Measurements from ENCODE around the gene SPTY2D1. TPM values are rescaled to one million over a fixed set of nuclear protein-coding genes. Genes with fewer than 3 reads are reported as not detected.
"Not testable (repeated sequence)": the region's sequence is repeated elsewhere in the genome, so short reads cannot be mapped to it uniquely, and the experiment has no call there.

SPTY2D1 gene
- total RNA-seq, 1 donor from 2014 or later, result 20.8 TPM

- no peak for DNase-seq
Observed at GRCh38 chr11:18618342-18619025, 15.7 kb downstream of the SPTY2D1 start.

- no peak for DNase-seq
Observed at GRCh38 chr11:18617688-18618341, 16.3 kb downstream of the SPTY2D1 start.

DNA sequence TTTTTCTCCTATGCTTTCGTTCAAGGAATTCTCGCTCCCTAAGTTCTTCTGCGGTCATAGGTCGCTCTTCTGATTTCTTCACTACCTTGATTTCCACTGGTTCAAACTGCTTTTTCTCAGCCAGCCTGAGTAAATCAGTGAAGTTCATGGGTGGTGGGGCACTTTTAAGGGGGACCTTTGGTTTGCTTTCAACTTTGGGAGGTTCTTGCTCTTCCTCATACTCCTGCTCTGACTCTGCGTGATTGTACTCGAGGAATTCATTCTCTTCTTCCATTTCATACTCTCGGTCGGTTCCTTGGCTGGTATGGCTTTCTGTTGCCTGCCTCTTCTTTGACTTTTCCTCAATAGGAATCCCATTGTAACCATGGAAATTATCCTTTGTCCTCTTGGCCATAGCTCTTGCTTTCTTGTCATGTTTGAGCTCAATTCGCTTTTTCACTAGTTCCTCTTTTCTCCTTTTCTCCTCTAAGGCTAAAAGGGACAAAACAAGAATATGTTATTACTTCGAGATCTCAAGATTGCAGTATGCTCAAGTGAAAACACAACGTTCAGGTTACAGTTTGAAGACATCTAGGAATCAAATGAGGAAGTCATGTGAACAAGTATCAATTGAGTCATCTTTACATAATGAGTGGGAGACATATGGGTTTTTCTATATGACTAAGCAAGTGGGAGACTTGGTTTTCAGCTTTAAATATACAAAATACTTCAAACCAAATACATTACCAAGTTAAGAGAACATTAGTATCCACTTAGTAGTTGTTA lies 18.3 kb downstream of the SPTY2D1 start:
- DNase-seq, result no peak

GRCh38 chr11:18614667-18615066 lies 19.5 kb downstream of the SPTY2D1 start:
- no peak for DNase-seq

GRCh38 chr11:18612394-18612793 lies 21.7 kb downstream of the SPTY2D1 start:
- no peak for DNase-seq

DNA sequence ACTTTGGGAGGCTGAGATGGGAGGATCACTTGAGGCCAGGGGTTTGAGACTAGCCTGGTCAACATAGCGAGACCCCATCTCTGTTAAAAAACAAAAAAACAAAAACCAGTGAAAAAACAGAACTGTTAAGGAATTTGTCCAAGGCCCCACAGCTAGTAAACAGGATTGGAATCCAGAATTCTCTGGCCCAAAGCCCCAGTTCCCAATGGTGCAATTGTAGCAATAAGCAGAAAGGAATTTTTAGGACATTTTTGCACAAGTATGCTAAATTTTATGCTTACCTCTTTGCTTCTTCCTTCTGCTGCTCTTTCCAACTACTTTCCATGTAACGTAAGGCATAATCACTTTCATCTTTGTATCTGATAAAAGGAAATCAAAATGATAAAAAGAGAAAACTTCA lies 22.9 kb downstream of the SPTY2D1 start:
- no peak for DNase-seq

DNA sequence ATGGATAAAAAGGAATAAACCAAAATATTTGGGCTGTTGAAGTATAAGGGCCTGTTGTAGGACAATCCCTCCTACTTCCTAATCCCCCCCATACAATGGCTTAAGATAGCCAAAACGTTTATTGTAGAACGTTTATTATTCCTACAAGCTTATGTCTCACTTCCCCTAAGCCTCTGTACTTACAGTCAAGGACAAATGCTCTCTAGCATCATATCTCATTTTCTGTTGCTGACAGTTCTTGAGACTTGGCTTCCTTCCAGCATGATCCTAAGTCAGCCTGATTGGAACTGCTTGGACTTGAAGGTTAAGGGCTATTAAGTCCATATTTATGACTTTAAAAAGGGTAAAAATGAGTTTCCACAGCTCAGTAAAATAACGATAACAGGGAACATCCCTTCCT lies 25.8 kb downstream of the SPTY2D1 start:
- no peak for DNase-seq

GRCh38 chr11:18600915-18601569 lies 33.1 kb downstream of the SPTY2D1 start:
- DNase-seq, result no peak

GRCh38 chr11:18599739-18600230 lies 34.4 kb downstream of the SPTY2D1 start, which contains the start of gene MISFA:
Gene MISFA, plus strand, starts transcription at chr11:18599789. Its CDS starts 140 bp downstream, at chr11:18599929.
- no peak for DNase-seq

DNA sequence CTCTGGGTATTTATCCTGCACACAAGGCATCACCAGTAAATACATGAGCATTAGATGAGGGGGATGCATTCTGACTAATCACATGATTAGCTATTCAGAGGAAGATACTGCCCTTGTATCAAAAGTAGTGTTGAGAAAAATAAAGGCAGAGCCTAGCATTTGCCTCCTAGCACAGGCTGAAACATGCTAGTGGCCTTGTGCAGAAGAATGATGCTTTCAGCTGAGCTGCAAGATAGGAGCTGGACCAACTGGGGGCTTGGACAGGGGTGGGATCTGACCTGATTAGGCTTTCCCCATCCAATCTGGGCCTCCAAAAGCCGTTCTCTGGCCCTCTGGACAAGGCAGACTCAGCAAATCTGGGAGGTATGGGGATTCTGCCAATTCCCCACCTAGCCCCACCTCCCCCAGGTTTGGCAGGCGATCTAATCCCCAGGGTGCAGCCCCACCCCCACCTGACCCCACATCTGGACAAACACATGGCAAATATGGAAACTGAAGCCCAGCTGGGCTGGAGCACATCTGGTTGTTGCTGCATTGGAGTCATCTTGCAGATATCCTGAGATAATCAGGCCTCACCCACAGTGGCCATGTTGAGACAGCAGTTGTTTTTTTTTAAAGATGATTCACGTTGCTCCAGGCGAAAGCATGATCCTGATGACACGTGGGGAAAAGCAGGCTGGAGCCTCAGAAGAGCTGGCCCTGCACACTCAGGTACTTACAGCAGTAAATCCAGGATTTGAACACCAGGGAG lies 39.0 kb downstream of the SPTY2D1 start:
- DNase-seq, result no peak

DNA sequence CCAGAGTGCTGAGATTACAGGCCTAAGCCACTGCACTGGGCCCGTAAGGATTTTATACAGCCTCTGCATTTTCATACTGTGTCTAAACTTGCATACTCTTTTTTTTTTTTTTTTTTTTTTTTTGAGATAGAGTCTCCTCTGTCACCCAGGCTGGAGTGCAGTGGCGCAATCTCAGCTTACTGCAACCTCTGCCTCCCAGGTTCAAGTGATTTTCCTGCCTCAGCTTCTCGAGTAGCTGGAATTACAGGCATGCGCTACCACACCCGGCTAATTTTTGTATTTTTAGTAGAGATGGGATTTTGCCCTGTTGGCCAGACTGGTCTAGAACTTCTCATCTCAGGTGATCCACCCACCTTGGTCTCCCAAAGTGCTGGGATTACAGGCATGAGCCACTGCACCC lies 40.1 kb downstream of the SPTY2D1 start:
- DNase-seq, result not testable (repeated sequence)

- no peak for DNase-seq
Observed at GRCh38 chr11:18590571-18590970, 43.6 kb downstream of the SPTY2D1 start.

DNA sequence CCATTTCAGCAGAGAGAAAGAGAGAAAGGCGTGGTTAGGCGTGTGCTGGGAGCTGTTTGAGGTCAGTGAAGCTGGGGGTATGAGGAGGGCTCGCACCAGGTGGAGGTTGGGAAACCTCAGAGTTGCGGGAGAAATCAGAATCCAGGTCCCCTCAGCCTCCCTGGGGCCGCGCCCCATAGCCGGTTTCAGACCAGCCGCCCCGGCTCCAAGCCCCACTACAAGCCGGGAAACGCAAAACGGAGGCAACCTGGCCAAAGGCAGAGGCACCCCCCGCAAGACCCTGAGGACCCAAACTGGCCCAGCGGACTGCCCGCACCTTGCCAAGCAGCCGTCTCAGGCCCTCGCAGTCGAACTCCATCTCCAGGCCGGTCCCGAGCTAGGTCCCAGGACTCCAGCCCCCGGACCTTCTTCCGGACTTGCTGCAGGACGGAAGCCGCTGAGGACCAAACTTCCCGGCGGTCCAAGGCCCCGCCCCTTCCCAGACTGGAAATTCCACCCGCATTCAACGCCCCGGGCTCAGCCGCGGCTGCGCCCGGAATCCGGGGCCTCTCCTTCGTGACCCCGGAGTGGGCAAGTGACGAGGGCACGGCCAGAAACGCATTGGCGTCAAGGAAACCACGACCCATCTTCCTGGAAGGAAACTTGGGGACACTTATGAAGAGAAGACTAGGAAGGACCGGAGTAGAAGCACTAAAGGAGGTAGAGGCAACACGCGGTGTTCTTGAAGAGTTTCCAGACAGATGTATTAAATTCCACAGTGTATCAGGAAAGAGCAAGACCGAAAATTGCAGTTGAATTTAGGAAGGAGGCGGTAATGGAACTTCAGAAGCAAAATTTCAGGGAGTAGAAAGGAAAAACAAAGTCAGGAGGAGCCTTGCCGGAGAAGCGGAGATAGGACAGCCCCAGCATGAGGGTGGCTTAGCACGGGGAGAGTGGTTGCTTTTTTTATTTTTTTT lies 45.6 kb downstream of the SPTY2D1 start, which contains the start of gene UEVLD:
TSS of gene UEVLD (minus strand) at position 438 of the 956 bp plus-strand sequence. CDS start at position 358, 80 bp downstream.
- DNase-seq, result peak; percentile 85

DNA sequence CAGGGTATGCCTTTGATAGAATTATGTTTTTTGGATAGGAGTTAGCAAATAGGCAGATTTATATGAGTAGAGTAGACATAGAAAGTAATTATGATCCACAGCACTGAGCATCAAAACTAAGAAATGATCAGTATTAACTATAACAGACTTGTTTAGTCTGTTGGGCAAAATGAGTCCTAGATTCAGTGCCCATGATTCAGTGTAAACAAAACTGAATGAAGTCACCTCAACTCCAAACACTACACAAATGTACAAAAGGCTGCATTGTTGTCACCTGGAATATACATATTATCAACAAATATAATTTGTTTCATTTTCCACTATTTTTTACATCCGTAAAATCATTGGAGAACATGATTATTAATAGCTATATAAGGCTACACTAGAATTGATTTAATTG lies 52.3 kb downstream of the SPTY2D1 start:
- no peak for DNase-seq

DNA sequence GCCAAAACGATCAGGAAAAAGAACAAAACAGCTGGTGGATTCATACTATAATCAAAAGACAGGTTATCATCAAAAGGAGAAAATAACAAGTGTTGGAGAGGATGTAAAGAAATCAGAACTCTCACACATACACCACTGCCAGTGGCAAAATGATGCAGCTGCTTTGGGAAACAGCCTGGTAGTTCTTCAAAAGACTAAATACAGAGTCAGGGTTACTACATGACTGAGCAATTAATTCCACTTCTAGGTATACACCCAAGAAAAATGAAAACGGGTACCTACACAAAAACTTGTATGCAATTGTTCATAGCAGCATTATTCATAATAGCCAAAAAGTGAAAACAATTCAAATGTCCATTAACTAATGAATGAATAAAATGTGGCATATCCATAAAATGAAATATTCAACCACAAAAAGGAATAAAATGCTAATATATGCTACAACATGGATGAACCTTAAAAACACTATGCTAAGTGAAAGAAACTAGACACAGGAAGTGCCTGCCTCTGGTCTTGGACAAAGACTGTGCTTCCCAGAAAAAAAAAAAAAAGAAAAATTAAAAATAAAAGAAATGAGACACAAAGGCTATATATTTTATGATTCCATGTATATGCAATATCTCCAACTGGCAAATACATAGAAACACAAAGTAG lies 53.9 kb downstream of the SPTY2D1 start:
- no peak for DNase-seq

DNA sequence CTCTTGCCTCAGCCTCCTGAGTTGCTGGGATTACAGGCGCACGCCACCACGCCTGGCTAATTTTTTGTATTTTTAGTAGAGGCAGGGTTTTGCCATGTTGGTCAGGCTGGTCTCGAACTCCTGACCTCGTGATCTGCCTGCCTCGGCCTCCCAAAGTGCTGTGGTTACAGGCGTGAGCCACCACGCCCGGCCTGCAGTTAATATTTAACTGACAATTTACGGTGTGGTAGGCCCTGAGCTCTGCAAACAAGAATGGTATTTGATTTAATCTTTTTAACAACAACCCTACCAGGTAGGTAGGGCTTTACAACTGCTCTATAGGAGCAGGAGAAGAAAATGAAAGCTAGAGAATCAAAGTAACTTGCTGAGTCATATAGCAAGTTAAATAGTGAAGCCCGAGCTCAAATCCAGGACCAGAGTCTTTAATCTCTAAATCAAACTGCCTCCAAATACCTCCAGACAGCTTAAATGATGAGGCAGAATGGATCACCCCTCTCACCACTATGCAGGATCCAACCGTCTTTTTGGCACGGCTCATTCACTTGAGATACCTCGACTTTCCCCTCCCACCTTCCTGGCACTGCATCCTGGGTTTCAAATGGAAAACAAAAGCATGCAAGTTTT lies 55.1 kb downstream of the SPTY2D1 start:
- DNase-seq, result no peak

GRCh38 chr11:18575361-18575760 lies 58.8 kb downstream of the SPTY2D1 start:
- DNase-seq, result no peak

- DNase-seq, result no peak
Observed at GRCh38 chr11:18567081-18567480, 67.1 kb downstream of the SPTY2D1 start.

- DNase-seq, result no peak
Observed at GRCh38 chr11:18566406-18566805, 67.7 kb downstream of the SPTY2D1 start.
